NCI-H226 (cell line): ENCODE measurements around the gene IFNAR1.

Source experiments
- DNase-seq: peaks from one replicate; pipeline ENCODE4 v3.0.0-alpha.2; 2015

IFNAR1 gene

GRCh38 chr21:33324291-33325221 lies at the start of gene IFNAR1:
Gene IFNAR1, plus strand, starts transcription at chr21:33324970. Its CDS starts 86 bp downstream, at chr21:33325056.
- peak; percentile 94 for DNase-seq

GRCh38 chr21:33278721-33279120 lies 46.0 kb upstream of the IFNAR1 start:
- DNase-seq = no peak

GRCh38 chr21:33279330-33279820 lies 45.4 kb upstream of the IFNAR1 start:
- no peak for DNase-seq

- DNase-seq = no peak
Observed at GRCh38 chr21:33281096-33281652, 43.6 kb upstream of the IFNAR1 start.

GRCh38 chr21:33283203-33283602 lies 41.6 kb upstream of the IFNAR1 start:
- DNase-seq = no peak

GRCh38 chr21:33286076-33286475 lies 38.7 kb upstream of the IFNAR1 start:
- DNase-seq = no peak

- peak; percentile 90 for DNase-seq
Observed at GRCh38 chr21:33286600-33287456, 37.9 kb upstream of the IFNAR1 start.

GRCh38 chr21:33289199-33289819 lies 35.5 kb upstream of the IFNAR1 start:
- peak; percentile 93 for DNase-seq

GRCh38 chr21:33290441-33290840 lies 34.3 kb upstream of the IFNAR1 start:
- no peak for DNase-seq

- DNase-seq = no peak
Observed at GRCh38 chr21:33291686-33292085, 33.1 kb upstream of the IFNAR1 start.

GRCh38 chr21:33292724-33293123 lies 32.0 kb upstream of the IFNAR1 start:
- DNase-seq = no peak

- DNase-seq = no peak
Observed at GRCh38 chr21:33293136-33293535, 31.6 kb upstream of the IFNAR1 start.

- DNase-seq = no peak
Observed at GRCh38 chr21:33293811-33294216, 31.0 kb upstream of the IFNAR1 start.

GRCh38 chr21:33296156-33296555 lies 28.6 kb upstream of the IFNAR1 start:
- no peak for DNase-seq

GRCh38 chr21:33299181-33299752 lies 25.5 kb upstream of the IFNAR1 start:
- DNase-seq = peak; percentile 28

GRCh38 chr21:33300701-33301631 lies 23.8 kb upstream of the IFNAR1 start:
- no peak for DNase-seq

- no peak for DNase-seq
Observed at GRCh38 chr21:33301632-33302002, 23.2 kb upstream of the IFNAR1 start.

GRCh38 chr21:33302055-33302454 lies 22.7 kb upstream of the IFNAR1 start:
- peak; percentile 18 for DNase-seq

- DNase-seq = no peak
Observed at GRCh38 chr21:33302796-33303195, 22.0 kb upstream of the IFNAR1 start.

GRCh38 chr21:33305344-33305671 lies 19.5 kb upstream of the IFNAR1 start:
- DNase-seq = no peak

GRCh38 chr21:33305938-33306337 lies 18.8 kb upstream of the IFNAR1 start:
- no peak for DNase-seq
